ENCODE data around the gene RSPH1. TPM values are rescaled to one million over a fixed set of nuclear protein-coding genes. Genes with fewer than 3 reads are reported as not detected.

Gene RSPH1
- total and polyA plus RNA-seq, 2 of the 4 experiments (the other 2 are of a cell fraction), result not detected

GRCh38 chr21:42471206-42471605 lies 24.8 kb downstream of the RSPH1 start:
- Histone ChIP-seq H2BK120ac (ENCODE audit: low read depth, low read length) (no peak overlapping the region), H3K9me3 (ENCODE audit: control insufficient read depth, insufficient read depth, low read length) (no peaks in the 10 kb centered on the region), H2BK5ac (ENCODE audit: low read depth, low read length, poor library complexity, severe bottlenecking) (no peak overlapping the region), H3K18ac (ENCODE audit: low read depth, low read length) (no peak overlapping the region), H4K5ac (ENCODE audit: low read depth, low read length) (no peak overlapping the region), H3K4me1 (ENCODE audit: control insufficient read depth, insufficient read depth, low read length) (no peaks in the 10 kb centered on the region), H3K4ac (ENCODE audit: low read depth, low read length) (no peak overlapping the region), H3K27me3 (ENCODE audit: control insufficient read depth, insufficient read depth, low read length) (peaks cover 7% of the 10 kb centered on the region), H3K27ac (ENCODE audit: insufficient read depth, low read length) (no peak overlapping the region), H2AFZ (replicated peaks; ENCODE audit: low read length, poor library complexity) (no peak overlapping the region), H3K79me1 (ENCODE audit: low read depth in 1 of 2, low read length in 2 of 2) (no peaks in the 10 kb centered on the region), H3K14ac (replicated peaks; ENCODE audit: low read depth, low read length) (no peak overlapping the region), H3K4me2 (ENCODE audit: low read depth, low read length) (no peak overlapping the region), H3K56ac (ENCODE audit: extremely low read depth, insufficient read depth, low read length) (no peak overlapping the region), H2AK9ac (replicated peaks; ENCODE audit: low read depth, low read length, poor library complexity) (no peak overlapping the region), H3K36me3 (ENCODE audit: control insufficient read depth, insufficient read depth, low read length) (no peaks in the 10 kb centered on the region), H2BK20ac (ENCODE audit: low read depth, low read length) (no peak overlapping the region), H4K91ac (ENCODE audit: insufficient read depth, low read depth, low read length) (no peak overlapping the region), H3K9ac (ENCODE audit: low read depth, low read length) (no peak overlapping the region), H3K4me3 (ENCODE audit: insufficient read depth, low read depth, low read length) (no peak overlapping the region), H3K9me1 (ENCODE audit: insufficient read depth, low read length) (no peaks in the 10 kb centered on the region), H3K23ac (ENCODE audit: low read depth, low read length) (no peak overlapping the region), H4K8ac (ENCODE audit: low read depth in 2 of 2, low read length in 2 of 2) (no peak overlapping the region), H2AK5ac (ENCODE audit: low read depth, low read length) (no peak overlapping the region), H2BK15ac (ENCODE audit: low read depth, low read length) (no peak overlapping the region), H4K20me1 (ENCODE audit: insufficient read depth, low read length) (no peaks in the 10 kb centered on the region)
- ATAC-seq (ENCODE audit: low read depth) (no peak), DNase-seq (no peak)
- intact Hi-C loops (cut with micrococcal nuclease), result no loop called here
- dilution Hi-C loops (cut with HindIII; ENCODE audit: low sequenced_read_pairs, unreplicated experiment), result no loop called here
- TF ChIP-seq CTCF (conservative IDR thresholded peaks at IDR 0.05; ENCODE audit: low read depth, low read length) (no peak), ELK1 (IDR thresholded peaks at IDR 0.05; ENCODE audit: borderline replicate concordance, low read depth, low read length) (no peak), MAZ (IDR thresholded peaks at IDR 0.05; ENCODE audit: borderline replicate concordance, low read depth, low read length) (no peak), RCOR1 (IDR thresholded peaks at IDR 0.05; ENCODE audit: insufficient replicate concordance, low read length) (no peak), NFE2L2 (IDR thresholded peaks at IDR 0.05; ENCODE audit: low read depth, low read length) (no peak), CEBPB (IDR thresholded peaks at IDR 0.05; ENCODE audit: low read depth, low read length) (no peak), SMC3 (IDR thresholded peaks at IDR 0.05; ENCODE audit: low read depth, low read length) (no peak), POLR2A (IDR thresholded peaks at IDR 0.05; ENCODE audit: low read depth, low read length) (no peak), USF2 (IDR thresholded peaks at IDR 0.05; ENCODE audit: low read depth, low read length) (no peak), FOS (IDR thresholded peaks at IDR 0.05; ENCODE audit: low read depth, low read length) (no peak)
- CTCF ChIA-PET, result no interaction called here
- POLR2A ChIA-PET (ENCODE audit: unreplicated experiment), result no interaction called here
- BruUV-seq (replicated peaks), result no TSS peak
- in situ Hi-C loops (cut with MboI; ENCODE audit: low sequenced_read_pairs), result no loop called here
- 59% methylated on average over 3 of the region's 9 CpGs; no CpG with 5 or more reads in 1 of the 2 experiments for WGBS, 2 experiments (ENCODE audit: extremely low coverage in 2 of 2, insufficient read length in 1 of 2)

All from IMR-90 (cell line).